HG02642 (cell line): ENCODE results near the gene EPHA3.

Experiments used
- ATAC-seq: cut with Tn5 transposase; IDR thresholded peaks from one replicate; pipeline ENCODE4 v1.9.1; 2021; ENCODE audit warnings: mild to moderate bottlenecking; ENCODE audit not compliant: unreplicated experiment, poor library complexity

The EPHA3 gene

DNA sequence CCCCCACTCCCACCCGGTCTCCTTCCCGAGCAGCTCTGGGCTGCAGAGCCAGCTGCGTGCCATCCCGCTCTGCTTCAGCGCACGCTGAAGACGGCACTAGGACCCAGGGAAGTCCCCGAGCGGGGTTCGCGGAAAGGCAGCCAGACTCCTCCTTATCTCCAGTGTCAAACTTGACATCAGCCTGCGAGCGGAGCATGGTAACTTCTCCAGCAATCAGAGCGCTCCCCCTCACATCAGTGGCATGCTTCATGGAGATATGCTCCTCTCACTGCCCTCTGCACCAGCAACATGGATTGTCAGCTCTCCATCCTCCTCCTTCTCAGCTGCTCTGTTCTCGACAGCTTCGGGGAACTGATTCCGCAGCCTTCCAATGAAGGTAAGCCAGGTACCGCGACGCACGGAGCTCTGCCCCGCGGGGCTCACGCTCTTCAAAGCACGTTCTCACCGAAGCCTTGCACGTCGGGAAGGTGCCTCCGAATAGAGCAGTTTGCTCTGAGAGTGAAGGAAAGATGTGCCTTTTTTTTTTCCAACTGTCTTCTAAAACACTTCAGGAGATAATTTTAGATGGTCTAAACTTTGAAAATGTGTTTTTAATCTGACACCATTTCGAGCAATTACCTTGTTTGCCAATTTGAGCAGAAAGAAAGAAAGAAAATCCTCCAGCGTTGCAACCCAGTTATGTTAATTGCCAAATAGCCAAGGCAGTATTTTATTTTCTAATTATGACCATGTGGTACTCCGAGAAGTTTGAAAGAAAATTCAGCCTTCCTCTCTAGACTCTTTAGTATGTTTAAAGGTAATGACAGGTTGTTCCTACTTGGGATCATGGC is at the start of gene EPHA3:
EPHA3 (plus strand) TSS at position 161 of the 830 bp plus-strand sequence; CDS start at position 289, 128 bp downstream.
- peak; percentile 99 for ATAC-seq

DNA sequence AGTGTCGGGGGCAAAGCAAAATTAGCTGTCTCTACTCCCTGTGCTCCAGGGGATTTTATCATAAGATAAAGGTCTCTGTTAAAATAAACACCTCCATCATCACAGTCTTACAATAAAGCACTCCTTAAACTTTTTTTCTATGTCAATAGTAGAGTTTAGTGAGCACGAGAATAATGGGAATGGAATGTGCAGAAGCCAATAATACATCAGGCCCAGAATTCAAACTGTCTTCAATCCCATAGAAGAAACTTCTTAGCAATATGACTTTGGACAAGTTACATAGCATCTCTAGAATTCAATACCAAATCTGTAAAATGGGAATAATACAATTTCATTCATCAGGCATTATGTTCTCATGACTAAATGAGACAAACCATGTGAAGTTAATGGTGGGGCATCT is 49.0 kb upstream of the EPHA3 start:
- no peak for ATAC-seq

DNA sequence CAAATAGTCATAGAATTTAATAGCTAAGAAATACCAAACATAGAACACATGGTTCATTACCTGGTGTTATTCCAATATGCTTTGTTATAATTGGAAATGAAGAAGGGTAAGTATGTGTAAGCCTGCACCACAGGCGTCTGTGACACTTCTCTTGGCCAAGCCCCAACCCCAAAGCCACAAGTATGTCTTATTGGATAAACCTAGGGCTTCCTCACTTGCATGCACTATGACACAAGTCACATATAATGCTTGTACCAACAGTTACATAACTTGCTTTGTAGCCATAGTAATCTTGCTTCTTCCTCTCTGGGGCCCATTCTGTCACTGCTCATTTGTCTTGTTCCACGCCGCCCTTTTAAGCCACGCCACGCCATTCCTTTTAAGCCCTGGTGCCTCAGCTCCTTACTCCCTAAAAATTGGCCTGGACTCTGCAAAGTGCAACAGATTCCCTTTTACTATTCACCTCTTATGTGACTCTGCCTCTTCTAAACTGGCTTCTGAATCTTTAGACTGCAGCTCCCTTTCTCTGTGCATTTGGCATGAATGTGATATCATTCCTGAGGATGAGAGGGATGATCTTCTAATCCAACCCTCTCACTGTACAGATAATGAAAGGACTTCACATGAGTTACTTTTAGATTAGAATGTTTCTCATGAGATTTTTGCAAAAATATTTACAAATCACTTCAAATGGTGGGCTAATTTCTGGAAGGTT is 48.1 kb upstream of the EPHA3 start:
- no peak for ATAC-seq

DNA sequence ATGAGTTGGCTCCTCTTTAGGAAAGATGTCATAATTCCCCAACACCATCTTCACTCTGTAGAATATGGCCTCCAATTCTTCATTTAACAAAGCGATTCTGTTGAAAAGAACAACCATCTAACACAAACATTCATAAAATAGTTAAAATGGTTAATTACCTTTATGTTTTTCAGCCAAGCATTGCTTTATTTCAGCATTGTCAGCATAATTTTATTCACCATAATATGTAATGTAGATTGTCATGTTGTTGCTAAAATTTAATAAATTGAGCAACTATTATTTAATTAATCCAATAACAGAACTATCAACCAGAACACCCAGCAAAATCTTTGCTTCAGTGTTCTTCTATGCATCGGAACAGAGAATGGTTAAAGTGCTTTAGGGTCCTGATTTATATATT is 46.2 kb upstream of the EPHA3 start:
- no peak for ATAC-seq

DNA sequence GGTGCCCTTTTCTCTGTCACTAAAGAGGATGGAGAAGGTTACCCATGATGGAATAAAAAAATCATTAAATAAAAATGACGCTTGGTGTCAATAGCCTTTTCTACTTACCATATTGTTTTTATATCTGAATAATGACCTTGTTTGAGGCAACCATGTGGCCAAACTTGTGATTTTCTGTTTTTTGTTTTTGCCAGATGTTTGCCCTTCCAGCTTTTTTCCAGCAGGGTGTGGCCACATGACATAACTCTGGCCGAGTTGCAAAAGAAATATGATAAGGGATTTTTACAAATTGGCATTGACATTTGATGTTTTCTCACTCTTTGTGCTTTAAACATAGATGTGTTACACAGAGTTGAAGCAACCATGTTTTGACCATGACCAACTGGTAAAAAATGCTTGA is 39.7 kb upstream of the EPHA3 start:
- no peak for ATAC-seq

DNA sequence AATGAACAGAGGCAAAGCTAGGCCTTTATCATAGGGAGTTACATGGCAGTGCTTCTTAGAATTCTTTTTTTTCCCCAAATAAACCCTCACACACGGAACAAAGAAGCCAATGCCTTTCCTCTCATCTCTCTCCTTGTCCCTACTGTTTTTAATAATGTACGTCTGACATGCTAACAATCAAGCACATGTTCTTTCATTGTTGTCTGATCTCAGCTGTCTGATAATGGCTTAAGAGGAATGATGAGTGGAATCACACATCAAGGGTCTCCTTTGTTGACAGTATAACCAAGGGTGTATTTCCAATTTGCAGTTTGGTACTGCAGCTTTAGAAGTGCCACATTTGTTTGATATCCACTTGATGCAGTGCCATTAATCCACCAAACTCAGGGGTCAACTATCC is 34.8 kb upstream of the EPHA3 start:
- no peak for ATAC-seq

DNA sequence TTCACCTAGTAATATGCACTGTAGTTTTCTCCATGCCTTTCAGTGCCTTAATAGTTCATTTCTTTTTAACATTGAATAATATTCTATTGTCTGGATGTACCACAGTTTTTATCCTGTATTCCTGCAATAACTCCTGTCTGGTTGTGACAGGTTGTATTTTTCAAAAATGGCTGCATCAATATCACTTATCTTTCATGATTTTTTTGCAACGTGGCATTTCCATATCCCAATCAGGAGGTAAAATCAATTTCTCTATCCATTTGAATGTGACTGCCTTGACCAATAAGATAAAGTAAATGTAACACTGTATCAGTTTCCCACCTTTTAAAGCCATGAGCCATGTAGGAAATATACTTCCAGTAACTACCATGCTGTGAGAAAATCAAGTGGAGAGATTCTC is 27.5 kb upstream of the EPHA3 start:
- no peak for ATAC-seq

DNA sequence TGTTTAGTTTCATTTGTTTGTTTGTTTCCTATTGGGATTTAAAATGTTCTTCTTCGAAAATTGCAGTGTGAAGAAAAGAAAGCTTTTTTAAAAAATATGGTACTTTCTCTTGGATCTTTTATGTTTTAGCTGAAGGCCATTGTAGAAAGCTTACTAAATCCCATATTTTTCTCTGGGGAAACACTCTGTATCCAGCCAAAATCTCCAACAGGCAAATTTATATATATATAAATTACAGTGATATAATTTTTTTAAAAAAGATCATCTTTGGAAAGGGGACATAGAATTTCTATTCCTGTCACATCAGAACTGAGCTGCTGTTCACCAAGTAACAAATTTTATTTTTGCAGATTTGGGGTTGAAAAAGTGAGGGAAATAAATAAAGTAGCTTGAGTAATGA is 19.6 kb upstream of the EPHA3 start:
- ATAC-seq: no peak

DNA sequence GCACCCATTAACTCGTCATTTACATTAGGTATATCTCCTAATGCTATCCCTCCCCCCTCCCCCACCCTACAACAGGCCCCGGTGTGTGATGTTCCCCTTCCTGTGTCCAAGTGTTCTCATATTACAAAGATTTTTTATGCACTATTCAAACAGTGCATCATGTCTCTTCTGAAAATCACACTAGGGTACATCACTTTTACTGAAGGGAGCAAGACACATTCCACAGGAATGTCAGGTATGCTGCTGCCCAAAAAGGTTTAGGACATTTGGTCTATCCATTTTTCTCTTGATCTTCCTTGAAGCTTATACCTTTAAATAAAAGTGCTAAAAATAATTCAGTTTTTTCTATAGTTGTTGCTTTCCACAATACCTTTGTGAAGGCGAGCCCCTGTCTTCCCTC is 9.2 kb upstream of the EPHA3 start:
- no peak for ATAC-seq

DNA sequence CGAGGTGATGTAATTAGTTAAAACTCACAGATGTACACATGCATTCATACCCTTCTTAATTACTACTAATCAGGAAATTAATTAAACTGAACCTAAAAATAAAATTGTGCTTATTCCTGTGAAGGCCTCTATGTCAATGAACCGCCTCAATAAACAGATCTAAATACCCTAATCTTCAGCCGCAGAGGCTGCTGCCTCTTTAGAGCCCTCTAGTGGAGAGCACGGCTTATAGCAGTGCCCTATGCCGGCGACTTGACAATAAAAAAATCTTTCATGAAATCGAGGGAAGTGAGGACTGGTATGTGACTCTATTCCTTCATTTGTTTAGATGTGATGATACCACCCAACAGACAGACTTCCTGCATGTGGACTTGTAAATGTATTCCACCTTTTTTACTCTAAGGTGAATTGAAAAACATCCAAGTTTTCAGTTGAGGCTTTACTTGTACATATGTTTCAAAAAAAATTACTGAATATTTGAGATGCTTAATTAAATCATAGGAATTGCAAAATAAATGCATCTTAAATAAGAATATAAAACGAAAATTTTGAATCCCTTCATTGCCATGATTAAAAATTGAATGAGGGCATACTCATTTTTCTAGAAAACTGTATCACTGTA is 8.3 kb upstream of the EPHA3 start:
- peak; percentile 98 for ATAC-seq

DNA sequence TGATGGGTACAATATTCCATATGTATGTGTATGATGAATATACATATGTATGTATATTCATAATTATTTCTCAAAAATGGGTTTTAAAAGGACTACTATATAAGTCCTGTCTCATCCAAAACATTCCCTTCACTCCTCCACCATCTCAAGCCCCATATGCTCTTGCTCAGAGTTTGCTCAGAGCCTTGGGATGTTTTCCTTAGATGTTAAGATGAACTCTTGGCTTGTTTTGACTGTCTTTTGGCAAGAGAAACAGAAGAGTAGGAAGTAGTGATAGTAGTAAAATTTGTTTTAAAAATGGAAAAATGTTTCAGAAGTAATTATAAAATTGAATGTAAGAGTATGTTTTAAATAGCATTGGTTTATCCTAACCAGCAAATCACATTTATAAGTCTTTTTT is 6.2 kb upstream of the EPHA3 start:
- no peak for ATAC-seq

DNA sequence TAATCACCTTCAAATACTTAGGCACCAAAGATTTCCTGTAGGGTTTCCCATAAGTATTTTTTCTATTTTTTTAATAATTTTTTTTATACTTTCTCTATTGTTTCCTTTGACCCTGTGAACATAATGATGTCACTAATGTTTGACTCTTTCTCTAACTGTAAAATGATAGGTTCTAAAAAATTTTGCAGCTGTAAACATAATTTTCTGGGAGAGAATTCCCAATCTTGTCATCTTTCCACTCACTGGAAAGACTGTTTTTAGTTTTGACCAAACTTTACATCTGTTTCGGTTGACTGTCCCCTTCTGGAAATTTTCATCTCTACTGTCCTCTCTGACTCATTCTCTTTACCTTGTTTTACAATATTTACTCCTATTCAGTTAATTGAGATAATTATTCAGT is 5.5 kb upstream of the EPHA3 start:
- no peak for ATAC-seq

DNA sequence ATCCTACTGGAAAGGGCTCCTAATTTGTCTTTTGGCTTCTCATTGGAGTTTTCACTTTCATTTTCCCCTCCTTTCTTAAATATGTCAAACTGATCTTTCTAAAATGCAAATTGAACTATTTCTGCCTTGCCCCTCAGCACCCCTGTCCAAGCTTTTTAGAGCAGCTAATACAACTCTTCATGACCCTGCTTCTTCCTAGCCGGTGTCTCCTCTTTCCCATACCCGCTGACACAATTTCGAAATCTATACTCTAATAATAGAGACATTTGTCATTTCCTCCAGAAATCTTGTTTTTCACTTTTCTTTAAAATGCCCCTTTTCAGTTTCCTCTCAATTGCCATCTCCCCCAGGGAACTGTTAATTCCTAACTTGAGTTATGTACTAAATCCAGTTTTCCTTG is 2.9 kb upstream of the EPHA3 start:
- ATAC-seq: no peak

DNA sequence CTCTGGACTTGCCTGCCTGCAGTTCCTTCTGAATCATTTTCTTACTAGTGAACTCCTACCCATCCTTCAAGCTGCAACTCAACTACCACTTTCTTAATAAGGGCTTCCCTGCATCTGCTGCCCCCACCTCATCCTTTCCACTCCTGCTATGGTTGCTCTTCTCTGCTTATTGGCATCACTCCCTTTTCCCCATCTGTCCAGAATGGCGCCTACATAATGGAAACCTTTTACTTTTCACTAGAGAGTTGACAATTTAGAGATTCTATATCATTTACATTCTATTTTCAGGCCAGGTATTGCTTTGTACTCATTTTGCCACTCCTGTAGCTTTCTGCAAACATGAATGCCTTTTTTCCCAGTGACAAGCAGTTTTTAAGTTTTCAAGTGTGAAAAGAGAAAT is 1.9 kb upstream of the EPHA3 start:
- no peak for ATAC-seq

DNA sequence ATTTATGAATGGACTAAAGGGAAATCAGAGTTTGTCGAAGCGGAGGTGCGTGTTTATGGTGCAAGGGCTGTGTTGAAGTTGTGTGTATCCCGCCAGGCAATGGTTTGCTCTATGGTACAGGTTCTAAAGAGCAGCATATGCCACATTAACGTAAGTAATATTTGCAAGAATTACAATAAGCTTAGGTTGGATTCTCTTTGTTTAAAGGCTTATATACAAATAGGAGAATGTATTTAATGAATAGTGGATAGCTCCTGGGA is 800 bp downstream of the EPHA3 start:
- ATAC-seq: no peak

DNA sequence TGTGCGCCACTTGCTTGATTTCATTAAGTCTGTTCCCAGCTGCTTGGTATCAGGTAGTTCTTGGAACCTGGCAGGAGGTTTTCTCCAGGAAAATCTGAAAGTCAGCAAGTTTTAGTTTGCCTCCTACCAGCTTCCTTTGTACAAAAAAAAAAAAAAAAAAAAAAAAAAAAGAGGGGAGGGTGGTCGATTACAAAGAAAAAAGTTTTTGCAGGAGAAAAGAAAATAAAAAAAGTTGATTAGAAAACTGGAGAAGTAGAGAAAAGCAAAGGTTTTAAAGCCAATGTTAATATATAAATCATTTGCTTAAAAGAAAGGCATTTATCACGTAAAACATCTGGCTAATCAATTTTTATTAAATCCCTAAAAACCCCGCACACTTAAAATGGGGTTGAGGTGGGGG is 5.9 kb downstream of the EPHA3 start:
- no peak for ATAC-seq

DNA sequence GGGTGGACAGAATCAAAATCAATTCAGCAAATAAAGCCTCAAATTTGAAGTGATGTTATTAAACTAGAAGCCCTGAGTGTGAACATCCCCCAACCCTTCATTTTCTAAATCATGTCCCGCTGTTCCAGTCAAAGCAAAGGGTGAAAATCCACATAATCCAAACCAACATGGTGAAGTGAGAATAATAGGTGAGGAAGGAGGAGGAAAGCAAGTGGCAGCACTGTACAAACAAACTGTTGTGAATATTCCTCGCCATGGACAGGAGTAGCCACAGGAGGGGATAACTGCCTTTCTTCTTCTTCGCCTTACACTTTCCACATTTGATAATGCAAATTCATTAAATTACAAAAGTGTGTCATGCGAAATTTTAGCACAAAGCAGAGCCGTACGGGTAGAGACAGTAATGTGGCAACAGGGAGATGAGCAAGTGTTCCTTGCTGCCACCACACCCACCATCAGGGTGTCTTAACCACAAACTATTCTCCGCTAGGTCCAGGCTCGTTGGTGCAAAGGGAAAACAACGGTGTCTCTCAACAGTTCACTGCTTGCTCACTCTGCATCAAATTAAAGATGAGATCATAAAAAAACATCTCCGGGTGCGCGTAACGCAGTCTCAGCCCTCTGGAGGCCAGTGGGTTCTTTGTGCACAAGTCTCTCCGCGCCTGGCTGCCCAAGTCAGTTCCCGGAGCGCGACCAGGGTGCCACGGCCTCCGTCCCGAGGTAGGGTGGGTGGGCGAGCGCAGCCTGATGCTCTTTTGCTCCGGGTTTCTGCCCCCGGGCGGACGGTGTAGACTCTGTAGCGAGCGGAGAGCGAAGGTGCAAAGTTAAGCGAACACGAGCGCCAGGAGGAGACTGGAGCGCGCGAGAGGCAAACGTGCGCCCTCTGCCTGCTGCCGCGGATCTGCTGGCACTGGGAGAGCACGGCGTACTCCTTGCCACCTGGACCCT is 6.7 kb downstream of the EPHA3 start:
- peak; percentile 98 for ATAC-seq

DNA sequence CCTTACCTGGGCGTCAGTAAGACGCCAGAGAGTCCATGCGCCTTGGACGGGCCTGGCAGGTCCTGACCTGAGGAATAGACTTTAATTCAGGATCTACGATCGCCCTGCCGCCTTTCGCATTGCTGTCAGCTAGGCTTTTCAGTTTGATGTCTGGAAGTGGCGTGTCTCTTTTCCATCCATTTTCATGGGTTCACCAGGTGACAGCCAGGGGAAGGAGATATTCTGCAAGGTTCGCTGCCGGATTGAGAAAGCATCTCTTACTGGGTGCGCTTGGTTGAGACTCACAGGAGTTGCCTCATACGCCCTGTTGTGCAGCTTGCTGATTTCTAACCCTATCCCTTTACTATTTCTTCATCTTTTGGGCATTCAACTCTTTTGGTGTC is 7.4 kb downstream of the EPHA3 start:
- ATAC-seq: no peak

DNA sequence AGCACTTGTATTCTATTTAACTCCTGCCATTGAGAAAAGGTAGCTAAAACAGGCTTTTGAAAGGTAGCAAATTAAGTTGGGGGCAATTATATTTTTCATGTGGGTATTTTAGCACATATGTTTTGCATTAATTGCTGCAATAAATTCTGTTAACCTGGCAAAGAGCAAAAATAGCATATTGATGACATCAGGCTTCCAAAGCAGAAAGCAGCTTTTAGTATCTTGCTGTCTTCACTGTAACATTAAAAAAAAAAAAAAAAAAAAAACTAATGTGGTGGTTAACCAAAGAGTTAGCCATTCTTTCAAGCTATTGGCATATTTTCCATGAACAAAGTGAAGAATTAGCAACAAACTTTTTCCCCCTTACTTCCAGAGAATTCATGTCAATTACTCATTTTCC is 9.1 kb downstream of the EPHA3 start:
- no peak for ATAC-seq

DNA sequence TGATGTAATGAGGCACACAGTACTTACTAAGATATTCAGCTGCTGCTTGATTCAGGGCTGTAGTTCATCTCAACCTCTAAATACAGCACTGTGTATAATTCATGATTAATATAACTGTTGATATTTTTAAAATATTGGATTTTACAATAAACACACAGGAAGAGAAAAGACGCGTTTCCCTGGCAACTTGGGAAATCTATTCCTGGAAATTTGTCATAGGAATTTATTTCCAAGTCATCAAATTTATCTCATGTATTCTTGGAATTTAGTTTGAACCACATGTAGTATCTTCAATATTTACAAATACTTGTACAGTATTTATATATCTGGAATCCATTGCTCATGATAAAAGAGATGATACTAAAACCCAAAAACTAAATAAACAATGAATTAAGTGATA is 30.6 kb downstream of the EPHA3 start:
- ATAC-seq: no peak

DNA sequence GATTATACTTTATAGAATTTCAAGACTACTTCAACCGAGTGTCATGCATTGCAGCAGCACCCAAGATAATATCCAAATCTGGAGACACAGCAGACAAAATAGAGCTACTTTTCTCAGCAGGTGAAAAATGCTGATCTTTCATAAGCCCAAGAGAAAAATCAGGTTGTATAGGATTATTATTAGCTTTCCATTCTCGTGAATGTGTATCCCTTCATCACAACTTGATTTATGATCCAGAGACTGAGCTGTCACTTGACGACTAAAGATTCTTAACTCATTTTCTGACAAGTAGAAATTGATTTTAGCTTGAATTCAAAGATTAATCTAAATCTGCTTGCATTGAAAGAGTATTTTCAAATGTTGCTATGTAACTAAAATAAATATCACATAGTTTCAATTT is 32.4 kb downstream of the EPHA3 start:
- ATAC-seq: no peak
